Activated naive CD4-positive, alpha-beta T cell treated with anti-CD3 and anti-CD28 coated beads, Interleukin-2, amount 50 U/mL, for 16 hours (primary cell): ENCODE data around the gene GLIPR1.
A peak's percentile ranks its signal among the peaks of the same experiment; 100 is the strongest.
"Not testable (repeated sequence)": the region's sequence is repeated elsewhere in the genome, so short reads cannot be mapped to it uniquely, and the experiment has no call there.

ENCODE experiments used
- DNase-seq: peaks from one replicate; pipeline ENCODE4 v3.0.0-alpha.2; 2020

GLIPR1 gene

DNA sequence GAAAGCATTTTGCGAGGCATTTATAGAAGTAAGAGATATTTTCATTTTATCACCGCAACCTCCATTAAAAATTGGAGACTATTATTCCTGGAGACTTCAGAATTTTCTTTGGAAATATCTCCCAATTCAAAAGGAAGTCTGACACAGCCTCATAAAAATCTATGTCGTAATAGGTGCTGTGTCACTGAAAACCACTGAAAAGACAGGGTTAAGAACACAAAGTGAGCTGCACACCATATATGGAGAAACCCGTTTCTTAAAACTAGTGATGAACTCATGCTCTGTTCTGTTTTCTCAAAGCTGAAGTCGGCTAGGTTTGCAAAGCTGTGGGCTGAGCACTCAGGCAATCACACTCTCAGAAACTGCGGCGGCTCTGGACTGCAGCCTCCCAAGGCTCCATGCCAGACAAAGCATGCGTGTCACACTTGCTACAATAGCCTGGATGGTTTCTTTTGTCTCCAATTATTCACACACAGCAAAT is at the start of gene GLIPR1:
Gene GLIPR1, plus strand, starts transcription at position 287 of the 481 bp plus-strand sequence. Its CDS starts 126 bp downstream, at position 413.
- DNase-seq: peak; percentile 75

DNA sequence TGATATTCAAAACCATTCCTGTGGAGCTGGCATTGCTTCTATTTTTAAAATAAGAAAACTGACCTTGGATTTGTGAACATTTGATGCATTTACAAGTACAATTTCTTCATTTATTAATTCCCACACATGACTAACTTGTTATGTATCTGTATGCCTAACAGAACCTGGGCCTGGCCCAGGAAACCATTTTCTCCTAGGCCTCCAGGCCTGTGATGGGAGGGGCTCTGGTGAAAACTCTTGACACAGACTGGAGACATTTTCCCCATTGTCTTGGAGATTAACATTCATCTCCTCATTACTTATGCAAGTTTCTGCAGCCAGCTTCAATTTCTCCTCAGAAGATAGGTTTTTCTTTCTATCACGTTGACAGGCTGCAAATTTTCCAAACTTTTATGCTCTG is 47.6 kb upstream of the GLIPR1 start:
- no peak for DNase-seq

DNA sequence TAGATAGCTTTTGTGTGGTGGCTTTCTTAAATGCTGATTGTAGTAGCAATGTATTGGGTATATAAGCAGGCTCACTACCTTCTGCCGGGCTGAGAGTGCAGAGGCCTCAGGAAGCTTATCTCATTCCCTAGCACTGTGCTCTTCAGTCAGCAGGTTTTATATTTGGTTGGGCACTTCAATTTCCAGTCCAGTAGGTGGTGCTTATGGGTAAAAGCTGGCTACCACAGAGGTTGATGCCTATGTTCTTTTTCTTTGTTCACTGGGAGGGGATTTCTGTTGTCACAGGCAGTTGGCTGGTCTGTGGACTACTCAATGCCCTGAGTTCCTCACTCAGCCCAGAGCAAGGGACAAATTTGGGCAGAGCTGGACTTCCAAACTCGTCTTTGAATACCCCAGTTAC is 43.0 kb upstream of the GLIPR1 start:
- no peak for DNase-seq

DNA sequence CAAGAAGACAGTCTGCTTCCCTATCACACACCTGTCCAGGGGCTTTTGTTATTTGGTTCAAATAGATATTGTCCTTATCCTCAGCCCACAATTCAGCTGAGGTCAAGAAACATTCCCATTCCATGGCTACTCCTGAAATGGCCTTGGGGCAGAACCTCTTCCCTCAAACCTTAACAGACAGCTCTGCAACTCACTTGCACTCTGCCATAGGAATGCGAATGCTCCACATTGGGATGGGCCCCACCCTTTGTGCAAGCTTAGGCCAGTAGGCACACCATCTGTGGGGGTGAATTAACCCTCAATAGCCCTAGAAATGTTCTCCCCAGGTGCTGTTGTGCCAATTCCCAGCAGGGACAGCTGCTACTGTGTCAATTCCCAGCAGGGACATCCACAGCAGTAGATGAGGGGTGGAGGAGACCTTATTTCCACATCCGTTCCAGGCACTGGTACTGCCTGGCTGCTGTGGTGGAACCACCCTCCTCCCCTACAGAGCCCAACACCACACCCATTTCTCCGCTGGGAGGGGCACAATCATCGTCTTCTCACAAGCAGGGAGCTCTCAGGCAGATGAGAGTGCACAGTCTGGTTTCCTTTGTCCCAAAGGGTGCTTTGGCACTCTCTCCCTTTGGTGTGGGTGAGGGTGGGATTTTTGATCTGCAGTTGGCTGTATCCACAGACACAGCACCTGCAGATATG is 42.3 kb upstream of the GLIPR1 start:
- no peak for DNase-seq

DNA sequence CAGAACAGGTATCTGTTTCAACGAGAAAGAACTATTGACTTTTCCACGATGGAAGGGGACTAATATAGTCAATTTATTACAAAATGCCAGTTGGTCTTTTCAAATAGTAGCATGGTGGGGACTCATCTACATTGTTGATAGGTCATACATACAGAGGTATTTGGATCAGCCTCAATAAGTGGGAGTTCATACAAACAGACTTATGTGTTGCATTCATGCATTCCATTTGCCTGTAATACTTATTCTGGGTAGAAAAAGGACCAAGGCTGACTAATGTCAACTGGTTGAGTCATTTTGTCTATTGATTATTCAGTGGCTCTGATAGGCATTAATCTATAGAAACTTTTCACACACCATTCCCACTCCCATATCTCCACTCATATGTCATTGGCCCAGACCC is 41.5 kb upstream of the GLIPR1 start:
- no peak for DNase-seq

DNA sequence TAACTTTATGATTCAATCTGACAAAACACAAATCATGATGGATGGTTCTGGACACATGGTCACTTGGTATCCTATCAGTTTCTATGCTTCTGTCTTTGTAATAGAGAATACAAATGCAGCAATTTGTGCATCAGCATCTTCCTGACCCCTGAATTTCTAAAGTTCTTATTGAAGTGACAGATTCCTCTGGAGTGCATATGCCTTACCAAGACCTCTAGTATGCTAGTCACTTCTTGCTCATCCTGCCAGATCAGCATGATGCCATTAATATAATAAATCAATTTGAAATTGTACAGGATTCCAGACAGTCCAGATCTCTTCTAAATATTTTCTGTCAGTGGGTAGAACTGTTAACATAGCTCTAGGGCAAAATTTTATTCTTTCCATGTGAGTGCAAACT is 40.6 kb upstream of the GLIPR1 start:
- no peak for DNase-seq

DNA sequence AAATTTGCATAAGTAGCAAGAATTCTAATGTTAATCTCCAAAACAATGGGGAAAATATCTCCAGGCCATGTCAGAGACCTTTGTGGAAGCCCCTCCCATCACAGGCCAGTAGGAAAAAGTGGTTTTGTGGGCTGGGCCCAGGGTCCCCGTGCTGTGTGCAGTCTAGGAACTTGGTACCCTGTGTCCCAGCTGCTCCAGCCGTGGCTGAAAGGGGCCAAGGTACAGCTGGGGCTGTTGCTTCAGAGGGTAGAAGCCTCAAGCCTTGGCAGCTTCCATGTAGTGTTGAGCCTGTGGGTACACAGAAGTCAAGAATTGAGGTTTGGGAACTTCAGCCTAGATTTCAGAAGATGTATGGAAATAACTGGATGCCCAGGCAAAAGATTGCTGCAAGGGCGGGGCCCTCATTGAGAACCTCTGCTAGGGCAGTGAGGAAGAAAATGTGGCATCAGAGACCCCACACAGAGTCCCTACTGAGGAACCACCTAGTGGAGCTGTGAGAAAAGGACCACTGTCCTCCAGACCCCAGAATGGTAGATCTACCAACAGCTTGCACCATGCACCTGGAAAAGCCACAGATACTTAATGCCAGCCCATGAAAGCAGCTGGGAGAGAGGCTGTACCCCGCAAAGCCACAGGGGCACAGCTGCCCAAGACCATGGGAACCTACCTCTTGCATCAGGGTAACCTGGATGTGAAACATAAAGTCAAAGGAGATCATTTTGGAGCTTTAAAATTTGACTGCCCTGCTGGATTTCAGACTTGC is 38.7 kb upstream of the GLIPR1 start:
- not testable (repeated sequence) for DNase-seq

DNA sequence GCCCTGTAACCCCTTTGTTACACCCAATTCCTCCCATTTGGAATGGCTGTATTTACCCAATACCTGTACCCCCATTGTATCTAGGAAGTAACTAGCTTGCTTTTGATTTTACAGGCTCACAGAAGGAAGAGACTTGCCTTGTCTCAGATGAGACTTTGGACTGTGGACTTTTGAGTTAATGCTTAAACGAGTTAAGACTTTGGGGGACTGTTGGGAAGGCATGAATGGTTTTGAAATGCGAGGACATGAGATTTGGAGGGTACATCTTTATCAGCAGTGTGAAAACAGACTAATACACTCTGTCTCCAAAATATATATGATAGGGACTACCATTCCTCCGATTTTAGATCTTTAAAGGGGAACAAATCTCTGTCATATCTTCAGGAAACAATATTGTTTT is 38.1 kb upstream of the GLIPR1 start:
- not testable (repeated sequence) for DNase-seq

DNA sequence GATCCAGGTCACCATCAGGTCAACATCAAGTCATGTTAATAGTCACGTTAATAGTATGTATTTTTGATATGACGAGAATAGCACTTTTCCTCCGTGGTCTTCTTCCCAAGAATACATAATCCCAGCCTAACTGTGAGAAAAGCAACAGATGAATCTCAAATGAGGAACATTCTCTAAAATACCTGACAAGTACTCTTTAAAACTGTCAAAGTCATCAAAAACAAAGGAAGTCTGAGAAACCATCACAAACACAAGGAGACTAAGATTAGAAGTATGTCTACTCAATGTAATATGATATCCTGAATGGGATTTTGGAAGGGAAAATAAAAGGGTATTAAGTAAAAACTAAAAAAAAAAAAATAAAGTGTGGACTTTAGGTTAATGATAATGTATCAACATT is 36.8 kb upstream of the GLIPR1 start:
- no peak for DNase-seq

DNA sequence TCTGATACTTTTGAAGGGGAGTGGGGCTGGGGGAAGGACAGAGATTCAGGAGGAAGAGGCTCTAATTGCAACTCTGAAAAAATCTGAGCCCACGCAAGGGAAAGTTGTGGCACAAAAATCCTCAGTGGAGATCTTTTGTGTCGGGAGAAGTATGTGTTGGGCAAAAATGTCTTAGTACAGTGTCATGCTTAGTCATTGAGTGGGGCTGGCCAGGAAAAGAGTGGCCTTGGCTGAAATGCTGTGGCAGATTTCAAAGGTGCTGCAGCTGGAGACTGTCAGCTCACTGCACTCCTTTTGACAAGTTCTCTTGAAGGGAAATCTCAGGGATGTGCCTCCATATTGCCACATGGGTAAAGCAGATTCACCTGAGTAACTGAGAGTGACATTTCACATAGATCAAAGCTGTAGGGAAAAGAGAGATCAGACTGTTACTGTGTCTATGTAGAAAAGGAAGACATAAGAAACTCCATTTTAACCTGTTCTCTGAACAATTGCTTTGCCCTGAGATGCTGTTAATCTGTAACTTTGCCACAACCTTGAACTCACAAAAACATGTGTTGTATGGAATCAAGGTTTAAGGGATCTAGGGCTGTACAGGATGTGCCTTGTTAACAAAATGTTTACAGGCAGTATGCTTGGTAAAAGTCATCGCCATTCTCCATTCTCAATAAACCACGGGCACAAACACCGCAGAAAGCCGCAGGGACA is 36.0 kb upstream of the GLIPR1 start:
- DNase-seq: no peak

DNA sequence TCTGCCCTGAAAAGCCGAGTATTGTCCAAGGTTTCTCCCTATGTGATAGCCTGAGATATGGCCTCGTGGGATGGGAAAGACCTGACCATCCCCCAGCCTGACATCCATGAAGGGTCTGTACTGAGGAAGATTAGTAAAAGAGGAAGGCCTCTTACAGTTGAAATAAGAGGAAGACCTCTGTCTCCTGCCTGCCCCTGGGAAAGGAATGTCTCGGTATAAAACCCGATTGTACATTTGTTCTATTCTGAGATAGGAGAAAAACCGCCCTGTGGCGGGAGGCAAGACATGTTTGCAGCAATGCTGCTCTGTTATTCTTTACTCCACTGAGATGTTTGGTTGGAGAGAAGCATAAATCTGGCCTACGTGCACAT is 35.4 kb upstream of the GLIPR1 start:
- DNase-seq: not testable (repeated sequence)

DNA sequence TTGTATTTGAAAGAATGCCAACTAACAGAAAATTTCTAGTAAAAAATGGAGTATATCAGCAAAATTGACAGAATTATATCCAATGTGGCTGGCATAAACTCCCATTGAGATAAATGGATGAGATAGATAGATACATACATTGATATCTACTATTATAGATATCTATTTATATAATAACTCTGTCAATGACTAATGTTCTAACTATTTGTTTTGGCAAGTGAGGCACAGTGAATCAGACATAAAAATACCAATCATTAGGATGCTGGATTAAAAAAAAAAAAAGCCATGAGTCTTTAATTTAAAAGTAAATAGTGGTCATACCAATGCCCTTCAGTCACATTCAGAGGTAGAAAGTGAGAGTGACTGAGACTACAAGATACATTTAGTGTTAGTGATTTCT is 33.7 kb upstream of the GLIPR1 start:
- no peak for DNase-seq

DNA sequence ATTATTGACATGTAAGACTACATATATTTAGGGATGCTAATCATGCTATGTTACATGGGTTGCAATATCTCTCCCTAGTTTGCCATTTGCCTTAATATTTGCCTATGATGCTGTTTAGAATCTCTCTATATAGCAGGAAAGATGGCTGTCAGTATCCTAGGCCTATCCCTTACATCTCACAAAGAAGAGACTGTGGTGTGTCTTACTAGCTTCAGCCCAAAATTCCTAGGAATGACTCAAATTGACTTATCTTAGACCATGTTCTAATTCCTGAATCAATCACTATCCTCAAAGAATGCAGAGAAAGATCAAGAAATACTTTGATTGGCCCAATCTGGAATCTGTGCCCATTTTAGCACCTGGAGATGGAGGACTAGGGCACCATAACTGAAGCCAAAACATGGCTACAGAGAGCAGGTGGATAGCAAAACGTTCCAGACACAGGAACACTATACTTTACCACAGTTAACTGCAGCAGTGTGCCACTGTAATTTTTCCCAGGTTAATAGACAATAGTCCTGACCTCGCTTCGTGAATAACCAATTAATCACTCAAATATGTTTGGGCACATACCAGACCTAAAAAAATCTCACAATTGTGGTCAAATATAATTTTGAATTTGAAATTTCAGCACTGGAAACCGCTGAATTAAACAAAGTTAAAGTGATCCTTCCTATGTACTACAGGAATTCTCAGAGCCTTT is 32.7 kb upstream of the GLIPR1 start:
- no peak for DNase-seq

DNA sequence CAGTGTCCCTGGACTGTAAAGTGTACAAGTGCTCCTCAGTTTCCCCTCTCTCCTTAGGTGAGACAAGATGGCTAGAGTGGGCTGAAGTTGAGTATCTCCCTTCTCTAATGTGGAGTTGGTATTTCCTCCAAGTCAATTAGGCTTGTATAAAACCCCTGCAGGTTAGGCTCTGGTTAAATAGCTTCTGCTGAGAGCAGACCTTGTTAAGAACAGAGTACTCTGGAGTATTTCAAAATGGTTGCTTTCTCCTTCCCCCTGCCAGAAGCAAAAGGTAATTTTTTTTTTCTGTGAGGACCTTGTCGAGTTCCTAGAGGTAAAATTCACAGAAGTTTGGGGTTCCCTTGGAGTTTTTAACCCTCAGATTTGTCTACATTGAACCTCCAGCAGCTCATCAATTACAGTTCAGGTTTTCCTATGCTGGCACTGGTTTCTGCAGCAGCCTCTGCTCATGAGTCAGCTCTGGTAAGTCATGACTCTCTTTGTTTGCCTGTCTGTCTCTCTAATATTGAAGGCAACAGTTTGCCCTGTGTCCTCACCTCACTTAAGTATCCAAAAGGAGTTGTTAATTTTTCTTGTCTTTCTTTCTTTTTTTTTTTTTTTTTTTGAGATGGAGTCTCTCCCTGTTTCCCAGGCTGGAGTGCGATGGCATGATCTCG is 27.8 kb upstream of the GLIPR1 start:
- DNase-seq: no peak

DNA sequence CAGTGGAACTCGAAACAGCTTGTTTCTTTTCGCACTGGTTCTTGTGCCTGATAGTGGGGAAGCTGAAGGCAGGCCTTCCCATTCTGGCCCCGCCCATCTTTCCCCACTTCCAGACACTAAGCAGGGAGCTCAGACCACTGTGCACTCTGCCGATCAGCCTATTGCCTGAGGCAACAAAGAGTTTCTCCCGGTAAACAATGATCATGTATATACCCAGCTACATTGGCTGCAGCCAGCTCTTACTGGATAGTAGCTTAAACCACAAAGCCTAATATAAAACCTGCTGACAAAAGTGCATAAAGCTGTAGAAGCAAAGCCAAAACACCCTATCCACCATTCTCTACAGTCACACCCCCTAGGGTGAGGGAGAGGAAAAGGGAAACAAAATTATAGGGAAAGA is 24.7 kb upstream of the GLIPR1 start:
- no peak for DNase-seq

DNA sequence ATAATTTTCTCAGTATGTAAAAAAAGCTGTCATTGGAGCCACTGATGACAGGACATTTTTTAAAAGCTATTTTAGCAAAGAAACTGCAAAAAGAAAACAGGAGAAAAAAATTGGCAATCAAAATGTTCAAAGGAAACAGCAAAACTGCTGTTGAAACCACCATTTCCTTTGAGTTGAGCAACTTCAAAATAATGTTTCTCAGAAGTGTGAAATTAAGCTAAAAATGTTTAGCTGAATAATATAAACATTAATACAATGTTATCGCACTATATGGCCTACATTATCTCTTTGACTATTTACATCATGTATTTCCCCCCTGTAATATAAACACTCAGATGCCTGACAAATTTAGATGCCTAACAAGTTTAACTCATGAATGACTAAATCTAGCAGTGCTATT is 23.4 kb upstream of the GLIPR1 start:
- no peak for DNase-seq

DNA sequence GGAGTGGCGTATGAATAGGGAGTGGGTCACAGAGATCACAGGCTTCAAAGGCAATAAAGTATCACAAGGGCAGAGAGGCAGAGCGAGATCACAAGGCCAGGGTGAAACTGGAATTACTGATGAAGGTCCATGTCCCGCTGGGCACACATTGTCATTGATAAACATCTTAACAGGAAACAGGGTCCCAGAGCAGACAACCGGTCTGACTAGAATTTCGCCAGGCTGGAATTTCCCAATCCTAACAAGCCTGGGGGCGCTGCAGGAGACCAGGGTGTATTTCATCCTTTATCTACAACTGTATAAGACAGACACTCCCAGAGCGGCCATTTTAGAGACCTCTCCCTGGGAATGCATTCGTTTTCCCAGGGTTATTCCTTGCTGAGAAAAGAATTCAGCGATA is 22.7 kb upstream of the GLIPR1 start:
- not testable (repeated sequence) for DNase-seq

DNA sequence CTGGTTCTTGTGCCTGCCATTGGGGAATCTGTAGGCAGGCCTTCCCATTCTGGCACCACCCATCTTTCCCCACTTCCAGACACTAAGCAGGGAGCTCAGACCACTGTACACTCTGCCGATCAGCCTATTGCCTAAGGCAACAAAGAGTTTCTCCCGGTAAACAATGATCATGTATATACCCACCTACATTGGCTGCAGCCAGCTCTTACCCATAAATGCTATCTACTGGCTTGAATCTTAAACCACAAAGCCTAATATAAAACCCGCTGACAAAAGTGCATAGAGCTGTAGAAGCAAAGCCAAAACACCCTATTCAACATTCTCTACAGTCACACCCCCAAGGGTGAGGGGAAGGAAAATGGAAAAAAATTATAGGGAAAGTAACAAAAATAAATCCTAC is 20.8 kb upstream of the GLIPR1 start:
- DNase-seq: no peak

DNA sequence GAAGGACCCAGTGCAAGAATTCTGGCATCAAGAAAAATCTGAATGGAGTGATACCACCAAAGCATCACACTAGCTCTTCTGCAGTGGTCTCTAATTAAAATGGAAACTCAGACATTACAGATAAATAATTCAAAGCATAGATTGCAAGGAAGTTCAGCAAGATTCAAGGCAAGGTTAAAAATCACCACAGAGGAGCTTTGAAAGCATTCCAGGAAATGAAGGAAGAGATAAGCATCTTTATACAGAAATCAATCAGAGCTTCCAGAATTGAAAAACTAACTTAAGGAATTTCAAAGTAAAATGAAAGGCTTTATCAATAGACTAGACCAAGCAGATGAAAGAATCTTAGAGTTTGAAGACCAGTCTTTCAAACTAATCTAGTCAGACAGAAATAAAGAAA is 20.4 kb upstream of the GLIPR1 start:
- no peak for DNase-seq

DNA sequence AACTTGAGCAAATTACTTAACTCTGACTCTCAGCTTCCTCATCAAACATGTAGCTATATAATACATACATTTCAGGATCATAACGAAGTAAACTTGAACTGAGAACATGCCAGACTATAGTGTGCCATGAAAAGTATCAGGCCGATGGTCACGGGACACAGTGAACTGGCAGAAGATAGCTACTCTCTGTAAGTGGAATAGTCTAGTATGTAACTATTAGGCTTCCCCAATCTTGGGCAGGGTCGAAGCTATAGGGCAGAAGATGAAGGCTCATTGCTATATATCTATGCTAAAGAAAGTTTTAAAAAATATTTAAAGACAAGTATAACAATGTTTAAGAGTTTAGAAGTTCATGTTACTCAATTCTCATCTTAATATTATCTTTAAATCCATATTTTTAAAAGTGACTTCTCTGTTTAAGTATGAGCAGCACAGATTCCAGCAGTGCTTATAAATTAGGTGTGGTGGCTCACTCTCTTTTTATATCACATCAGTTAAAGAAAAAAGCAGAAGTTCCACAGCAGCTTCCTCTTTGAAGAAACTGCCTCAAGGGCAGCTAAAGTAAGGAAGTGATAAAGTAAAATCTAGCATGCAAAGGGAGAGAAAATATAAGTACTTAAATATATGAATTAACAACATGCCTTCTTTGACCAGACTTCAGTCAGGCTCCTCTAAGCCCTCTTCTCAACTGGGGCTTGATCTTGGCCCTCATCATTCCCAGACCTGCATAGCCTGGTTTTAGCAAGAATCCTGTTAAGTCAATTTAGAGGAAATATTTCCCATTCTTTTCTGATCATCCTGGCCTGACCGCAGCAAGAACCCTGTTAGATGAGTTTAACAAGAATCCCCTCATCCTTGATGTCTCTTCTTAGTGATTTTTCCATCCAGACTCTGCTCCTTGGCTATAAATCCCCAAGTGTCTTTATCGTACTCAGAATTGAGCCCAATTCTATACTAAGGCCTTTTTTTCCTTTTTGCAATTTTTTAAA is 8.4 kb upstream of the GLIPR1 start:
- DNase-seq: no peak

DNA sequence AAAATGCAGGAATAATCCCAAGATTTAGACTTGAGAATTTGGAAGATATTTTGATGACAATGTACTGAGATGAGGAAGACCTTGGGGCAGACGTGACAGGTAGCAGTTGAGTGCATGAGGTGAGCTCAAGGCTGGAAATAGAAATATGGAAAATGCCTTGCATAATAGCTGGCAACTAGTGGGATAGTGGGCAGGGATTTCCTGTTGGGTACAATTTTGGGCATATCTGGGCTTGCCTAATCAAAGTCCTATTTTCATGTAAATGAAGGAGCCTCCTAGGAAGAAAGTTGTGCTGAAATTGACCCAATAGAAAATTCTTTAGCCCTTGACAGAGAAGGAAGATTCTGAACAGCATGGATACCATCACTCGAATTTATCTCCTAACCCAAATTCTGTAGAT is 6.4 kb upstream of the GLIPR1 start:
- DNase-seq: no peak
